Measurements from ENCODE around the gene AKR1E2. TPM values are rescaled to one million over a fixed set of nuclear protein-coding genes. Genes with fewer than 3 reads are reported as not detected.

AKR1E2 gene
- total RNA-seq, 1 experiment from 2014 or later, result 11.3 TPM

GRCh38 chr10:4867520-4868356 lies 41.7 kb downstream of the AKR1E2 start:
- Histone ChIP-seq H3K27ac (ENCODE audit: low read depth, low read length, poor library complexity, severe bottlenecking) (no peak overlapping the region), H3K9me3 (ENCODE audit: low read depth, low read length, poor library complexity, severe bottlenecking) (no peaks in the 10 kb centered on the region), H3K27me3 (replicated peaks; ENCODE audit: insufficient read depth, low read depth, low read length, poor library complexity) (no peaks in the 10 kb centered on the region), H3K4me1 (ENCODE audit: insufficient read depth, low read length, poor library complexity, severe bottlenecking) (no peaks in the 10 kb centered on the region), H3K36me3 (ENCODE audit: insufficient read depth, low read length, poor library complexity, severe bottlenecking) (no peaks in the 10 kb centered on the region), H3K4me3 (ENCODE audit: low read depth, low read length, poor library complexity, severe bottlenecking) (no peak overlapping the region)
- no peak for TF ChIP-seq CTCF (conservative IDR thresholded peaks at IDR 0.05; ENCODE audit: low read depth, low read length)
- TF ChIP-seq EZH2 (IDR thresholded peaks at IDR 0.05; ENCODE audit: borderline replicate concordance, low read depth, low read length, poor library complexity, severe bottlenecking), result no peak
- POLR2A ChIA-PET (ENCODE audit: low non-redundant PET), result no interaction called here
- DNase-seq (ENCODE audit: low spot score), result no peak
- intact Hi-C loops (cut with micrococcal nuclease; ENCODE audit: unreplicated experiment), result no loop called here
- BruUV-seq (replicated peaks), result no TSS peak
- CTCF ChIA-PET, result no interaction called here

GRCh38 chr10:4868357-4868657 lies 42.3 kb downstream of the AKR1E2 start:
- TF ChIP-seq CTCF (conservative IDR thresholded peaks at IDR 0.05; ENCODE audit: low read depth, low read length), result no peak
- H3K27me3 ChIP-seq (replicated peaks; ENCODE audit: insufficient read depth, low read depth, low read length, poor library complexity), result no peaks in the 10 kb centered on the region
- DNase-seq (ENCODE audit: low spot score), result no peak
- ChIA-PET POLR2A (ENCODE audit: low non-redundant PET) (no interaction called here), CTCF (no interaction called here)
- no peak overlapping the region for H3K4me3 ChIP-seq (ENCODE audit: low read depth, low read length, poor library complexity, severe bottlenecking)
- no peaks in the 10 kb centered on the region for H3K36me3 ChIP-seq (ENCODE audit: insufficient read depth, low read length, poor library complexity, severe bottlenecking)
- intact Hi-C loops (cut with micrococcal nuclease; ENCODE audit: unreplicated experiment), result no loop called here
- no TSS peak for BruUV-seq (replicated peaks)
- H3K4me1 ChIP-seq (ENCODE audit: insufficient read depth, low read length, poor library complexity, severe bottlenecking), result no peaks in the 10 kb centered on the region
- no peak overlapping the region for H3K27ac ChIP-seq (ENCODE audit: low read depth, low read length, poor library complexity, severe bottlenecking)
- no peaks in the 10 kb centered on the region for H3K9me3 ChIP-seq (ENCODE audit: low read depth, low read length, poor library complexity, severe bottlenecking)

- ChIA-PET POLR2A (ENCODE audit: low non-redundant PET) (no interaction called here), CTCF (no interaction called here)
- intact Hi-C loops (cut with micrococcal nuclease; ENCODE audit: unreplicated experiment), result no loop called here
- Histone ChIP-seq H3K27ac (ENCODE audit: low read depth, low read length, poor library complexity, severe bottlenecking) (no peak overlapping the region), H3K4me1 (ENCODE audit: insufficient read depth, low read length, poor library complexity, severe bottlenecking) (no peaks in the 10 kb centered on the region), H3K9me3 (ENCODE audit: low read depth, low read length, poor library complexity, severe bottlenecking) (no peaks in the 10 kb centered on the region), H3K27me3 (replicated peaks; ENCODE audit: insufficient read depth, low read depth, low read length, poor library complexity) (no peaks in the 10 kb centered on the region), H3K36me3 (ENCODE audit: insufficient read depth, low read length, poor library complexity, severe bottlenecking) (no peaks in the 10 kb centered on the region), H3K4me3 (ENCODE audit: low read depth, low read length, poor library complexity, severe bottlenecking) (no peak overlapping the region)
- BruUV-seq (replicated peaks), result no TSS peak
- DNase-seq (ENCODE audit: low spot score), result no peak
- TF ChIP-seq EZH2 (IDR thresholded peaks at IDR 0.05; ENCODE audit: borderline replicate concordance, low read depth, low read length, poor library complexity, severe bottlenecking) (no peak), CTCF (conservative IDR thresholded peaks at IDR 0.05; ENCODE audit: low read depth, low read length) (no peak)
Observed at GRCh38 chr10:4882704-4883078, 56.7 kb downstream of the AKR1E2 start.
